Measurements from ENCODE around the gene NUP188.

DNA sequence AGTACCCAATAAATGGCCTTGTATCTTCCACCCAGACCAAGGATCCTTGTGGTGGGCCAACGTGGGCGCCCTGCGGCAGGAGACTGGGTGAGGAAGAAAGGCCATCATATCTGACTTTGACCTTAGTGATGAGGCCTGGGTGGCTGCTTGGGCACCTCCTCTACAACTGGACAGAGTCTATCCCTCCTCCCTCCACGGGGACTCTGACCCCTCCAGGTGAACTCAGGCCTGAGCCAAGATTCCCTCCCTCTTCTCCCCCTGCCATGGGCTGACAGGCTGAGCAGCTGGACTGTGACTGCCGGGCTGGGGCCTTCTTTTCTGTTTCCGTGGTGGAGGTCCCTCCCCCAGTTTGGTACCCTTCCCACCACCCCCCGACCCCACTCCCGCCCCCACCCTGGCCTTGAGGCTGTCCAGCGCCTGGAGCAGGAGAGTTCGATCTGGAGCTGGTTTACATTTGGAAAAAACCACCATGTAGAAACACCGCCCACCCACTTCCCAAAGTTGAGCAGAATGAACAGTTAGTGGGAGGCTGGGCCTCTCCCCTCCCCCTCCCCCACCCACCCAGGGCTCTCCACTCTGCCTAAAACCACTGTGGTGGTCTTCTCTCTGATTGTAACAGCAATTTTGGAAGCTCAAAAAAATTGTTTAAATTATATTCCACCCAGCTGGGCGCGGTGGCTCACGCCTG is 28.0 kb upstream of the NUP188 start:
- TF ChIP-seq ZFP30 (CRISPR knock-in tag; IDR thresholded peaks at IDR 0.05) (no peak), TSHZ2 (CRISPR knock-in tag; IDR thresholded peaks at IDR 0.05) (no peak)

Measured in SK-N-SH treated with all-trans-retinoic acid at 6 μM for 48 hours (cell line).